ENCODE measurements around the gene TMTC2.
"Not testable (repeated sequence)": the region's sequence is repeated elsewhere in the genome, so short reads cannot be mapped to it uniquely, and the experiment has no call there.

TMTC2 gene

GRCh38 chr12:82760423-82760822 is 73.7 kb downstream of the TMTC2 start:
- Histone ChIP-seq H3K27ac (ENCODE audit: low read depth, low read length) (no peak overlapping the region), H3K9ac (ENCODE audit: low read length) (no peak overlapping the region), H2AFZ (ENCODE audit: low read depth, low read length, severe bottlenecking) (no peak overlapping the region), H4K20me1 (ENCODE audit: low read depth, low read length) (no peaks in the 10 kb centered on the region), H3K79me2 (ENCODE audit: insufficient read depth, low read length) (no peaks in the 10 kb centered on the region), H3K4me2 (ENCODE audit: low read depth, low read length, poor library complexity, severe bottlenecking) (no peak overlapping the region), H3K36me3 (ENCODE audit: low read length) (no peaks in the 10 kb centered on the region), H3K27me3 (ENCODE audit: low read length) (no peaks in the 10 kb centered on the region), H3K9me2 (replicated peaks; ENCODE audit: insufficient read depth, low read length) (no peaks in the 10 kb centered on the region), H3K4me3 (ENCODE audit: insufficient read depth, low read length, poor library complexity, severe bottlenecking) (no peak overlapping the region), H3K9me3 (ENCODE audit: insufficient read depth, low read length) (no peaks in the 10 kb centered on the region), H3F3A (ENCODE audit: insufficient read depth) (no peaks in the 10 kb centered on the region)
- TF ChIP-seq CTCF (IDR thresholded peaks at IDR 0.05; ENCODE audit: insufficient read depth, low read length, poor library complexity, severe bottlenecking) (no peak), EZH2phosphoT487 (conservative IDR thresholded peaks at IDR 0.05; ENCODE audit: low read length) (no peak)

DNA sequence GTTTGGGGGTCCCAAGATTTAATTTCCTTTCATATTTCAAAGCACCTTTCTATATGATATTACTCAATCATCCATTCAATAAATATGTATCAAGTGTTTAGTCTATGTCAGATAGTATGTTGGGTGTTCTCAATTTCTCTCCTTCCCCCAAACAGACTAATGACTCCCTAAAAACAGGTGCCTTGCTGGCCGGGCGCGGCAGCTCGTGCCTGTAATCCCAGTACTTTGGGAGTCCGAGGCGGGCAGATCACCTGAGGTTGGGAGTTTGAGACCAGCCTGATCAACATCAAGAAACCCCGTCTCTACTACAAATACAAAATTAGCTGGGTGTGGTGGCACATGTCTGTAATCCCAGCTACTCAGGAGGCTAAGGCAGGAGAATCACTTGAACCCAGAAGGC is 78.5 kb downstream of the TMTC2 start:
- H3K9me3 ChIP-seq (ENCODE audit: insufficient read depth, low read length); H3K9ac ChIP-seq (ENCODE audit: low read length); H3K36me3 ChIP-seq (ENCODE audit: low read length); H2AFZ ChIP-seq (ENCODE audit: low read depth, low read length, severe bottlenecking); H3K9me2 ChIP-seq (replicated peaks; ENCODE audit: insufficient read depth, low read length); H3K27ac ChIP-seq (ENCODE audit: low read depth, low read length); H3K4me2 ChIP-seq (ENCODE audit: low read depth, low read length, poor library complexity, severe bottlenecking); H3K27me3 ChIP-seq (ENCODE audit: low read length); H4K20me1 ChIP-seq (ENCODE audit: low read depth, low read length); H3F3A ChIP-seq (ENCODE audit: insufficient read depth); H3K79me2 ChIP-seq (ENCODE audit: insufficient read depth, low read length); H3K4me3 ChIP-seq (ENCODE audit: insufficient read depth, low read length, poor library complexity, severe bottlenecking): not testable (repeated sequence)

DNA sequence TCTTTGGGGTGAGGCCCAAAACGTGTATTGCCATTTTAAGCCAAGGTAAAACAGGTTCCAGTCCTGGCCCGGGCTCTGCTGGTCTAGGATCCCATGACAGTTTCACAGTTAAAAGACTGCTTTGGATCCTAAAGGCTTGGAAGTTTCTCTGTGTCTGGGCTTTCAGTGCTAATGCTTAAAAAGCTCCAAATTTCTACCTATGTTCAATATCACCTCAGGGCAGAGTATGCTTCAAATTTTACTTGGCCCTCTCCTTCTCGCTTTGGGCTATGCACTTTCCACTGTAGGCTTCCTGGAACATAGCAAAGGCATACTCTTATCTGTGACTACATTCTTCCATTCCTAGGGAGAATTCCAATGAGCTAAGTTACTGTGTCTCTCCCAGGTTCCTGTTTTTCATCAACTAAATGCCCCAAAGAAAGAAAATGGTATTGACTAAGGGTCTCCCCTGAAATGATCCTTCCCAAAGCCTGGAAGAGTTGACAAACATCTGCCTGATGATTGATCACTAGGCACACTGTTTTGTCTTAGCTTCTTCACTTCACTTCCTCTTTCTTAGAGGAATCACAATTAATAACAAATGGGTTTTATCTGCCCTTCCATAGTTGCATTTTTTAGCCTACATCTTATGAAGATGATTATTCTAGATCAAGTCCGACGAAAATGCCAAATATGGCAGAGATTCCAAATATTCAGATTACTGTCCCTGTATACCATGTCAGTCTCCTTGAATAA is 79.4 kb downstream of the TMTC2 start:
- no peak for TF ChIP-seq EZH2phosphoT487 (conservative IDR thresholded peaks at IDR 0.05; ENCODE audit: low read length)
- TF ChIP-seq CTCF (IDR thresholded peaks at IDR 0.05; ENCODE audit: insufficient read depth, low read length, poor library complexity, severe bottlenecking): no peak

GRCh38 chr12:82774666-82775065 is 88.0 kb downstream of the TMTC2 start:
- Histone ChIP-seq H3K9me3 (ENCODE audit: insufficient read depth, low read length) (no peaks in the 10 kb centered on the region), H3K9ac (ENCODE audit: low read length) (no peak overlapping the region), H3K79me2 (ENCODE audit: insufficient read depth, low read length) (no peaks in the 10 kb centered on the region), H3K4me3 (ENCODE audit: insufficient read depth, low read length, poor library complexity, severe bottlenecking) (no peak overlapping the region), H3K27ac (ENCODE audit: low read depth, low read length) (no peak overlapping the region), H3K36me3 (ENCODE audit: low read length) (no peaks in the 10 kb centered on the region), H3K4me2 (ENCODE audit: low read depth, low read length, poor library complexity, severe bottlenecking) (no peak overlapping the region), H3K27me3 (ENCODE audit: low read length) (no peaks in the 10 kb centered on the region), H3K9me2 (replicated peaks; ENCODE audit: insufficient read depth, low read length) (no peaks in the 10 kb centered on the region), H3F3A (ENCODE audit: insufficient read depth) (no peaks in the 10 kb centered on the region), H4K20me1 (ENCODE audit: low read depth, low read length) (no peaks in the 10 kb centered on the region), H2AFZ (ENCODE audit: low read depth, low read length, severe bottlenecking) (no peak overlapping the region)
- TF ChIP-seq CTCF (IDR thresholded peaks at IDR 0.05; ENCODE audit: insufficient read depth, low read length, poor library complexity, severe bottlenecking) (no peak), EZH2phosphoT487 (conservative IDR thresholded peaks at IDR 0.05; ENCODE audit: low read length) (no peak)

More for the DNA sequence above, 79.4 kb downstream of the TMTC2 start:
- no peaks in the 10 kb centered on the region for H4K20me1 ChIP-seq (ENCODE audit: low read depth, low read length)
- no peaks in the 10 kb centered on the region for H3F3A ChIP-seq (ENCODE audit: insufficient read depth)
- H3K9me3 ChIP-seq (ENCODE audit: insufficient read depth, low read length): no peaks in the 10 kb centered on the region
- H3K79me2 ChIP-seq (ENCODE audit: insufficient read depth, low read length): no peaks in the 10 kb centered on the region
- H3K36me3 ChIP-seq (ENCODE audit: low read length): no peaks in the 10 kb centered on the region
- no peak overlapping the region for H3K27ac ChIP-seq (ENCODE audit: low read depth, low read length)
- H3K9me2 ChIP-seq (replicated peaks; ENCODE audit: insufficient read depth, low read length): no peaks in the 10 kb centered on the region
- no peak overlapping the region for H3K4me3 ChIP-seq (ENCODE audit: insufficient read depth, low read length, poor library complexity, severe bottlenecking)
- H2AFZ ChIP-seq (ENCODE audit: low read depth, low read length, severe bottlenecking): no peak overlapping the region
- H3K4me2 ChIP-seq (ENCODE audit: low read depth, low read length, poor library complexity, severe bottlenecking): no peak overlapping the region
- no peak overlapping the region for H3K9ac ChIP-seq (ENCODE audit: low read length)
- no peaks in the 10 kb centered on the region for H3K27me3 ChIP-seq (ENCODE audit: low read length)

Measured in SU-DHL-6 (cell line).